PFSK-1 (cell line): ENCODE results near the gene ALKAL2.

Experiments
- POLR2AphosphoS5 ChIP-seq: IDR thresholded peaks from 2 replicates; pipeline ENCODE4 v1.6.1; 2012; ENCODE audit warnings: low read depth, mild to moderate bottlenecking, control low read depth, low read length, moderate library complexity
- SIN3A ChIP-seq: IDR thresholded peaks from 2 replicates; pipeline ENCODE4 v1.6.1; 2012; ENCODE audit warnings: mild to moderate bottlenecking, low read length, moderate library complexity, borderline replicate concordance; ENCODE audit not compliant: insufficient read depth
- TAF1 ChIP-seq: IDR thresholded peaks from 2 replicates; pipeline ENCODE4 v1.6.1; 2012; ENCODE audit warnings: low read length, control low read depth, borderline replicate concordance; ENCODE audit not compliant: insufficient read depth

DNA sequence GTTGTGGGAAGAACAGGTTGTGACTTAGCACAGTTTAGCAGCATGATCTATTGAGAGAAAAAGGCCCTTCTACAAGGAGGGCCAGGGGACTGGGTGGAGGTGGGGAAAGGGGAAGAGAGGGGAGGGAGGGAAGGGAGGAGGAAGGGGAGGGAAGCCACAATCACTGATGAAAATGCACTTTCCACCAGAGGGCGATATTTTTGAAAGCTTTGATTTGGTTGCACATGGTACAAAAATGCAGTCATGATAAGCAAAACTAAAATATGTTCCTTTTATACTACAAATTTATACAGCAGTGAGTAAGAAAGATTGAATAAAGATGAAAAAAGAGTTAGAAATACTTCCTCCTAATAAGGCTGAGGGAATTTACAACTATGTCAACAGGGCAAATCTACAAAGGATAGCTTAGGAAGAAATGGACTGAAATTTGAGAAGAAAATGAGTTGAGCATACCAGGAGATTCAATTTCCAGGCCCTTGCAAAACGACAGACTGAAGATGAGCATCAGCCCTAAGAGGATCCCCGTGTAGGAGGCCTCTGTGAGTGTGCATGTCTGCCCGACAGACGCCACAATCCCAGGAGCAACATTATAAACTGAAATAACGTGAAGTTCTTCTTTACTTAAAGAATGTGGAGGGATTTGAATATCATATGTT lies 41.3 kb downstream of the ALKAL2 start:
- no peak for TF ChIP-seq POLR2AphosphoS5
- no peak for TF ChIP-seq SIN3A
- no peak for TF ChIP-seq TAF1
